HCT116 (cell line): ENCODE results near the gene CAMKMT. TPM values are rescaled to one million over a fixed set of nuclear protein-coding genes. Genes with fewer than 3 reads are reported as not detected.

Experiments
- ATAC-seq: fragments of 200-7000 bp; cut with Tn5 transposase; 2 replicates; pipeline ENCODE4 v1.9.1; 2020; ENCODE audit warnings: mild to moderate bottlenecking, moderate library complexity
- BruUV-seq: library from RNA; stranded (reverse); fragments of 400-500 nt; replicated peaks from 2 replicates; lab custom pipeline; 2021; lab: Mats Ljungman, UMichigan
- CTCF ChIA-PET: fragments of 300-600 bp; sonication (Branson Sonifier 250); formaldehyde crosslinking; loops from one replicate; lab custom pipeline; 2021; ENCODE audit warnings: antibody characterized with exemption; lab: Charles Lee
- POLR2A ChIA-PET: fragments of 300-600, 350-600 bp; sonication (Branson Sonifier 250); formaldehyde crosslinking; loops from one replicate; lab custom pipeline; 2021; ENCODE audit warnings: antibody characterized with exemption; lab: Charles Lee
- RAD21 ChIA-PET, 2 experiments: fragments of 300-600 bp; sonication (Branson Sonifier 250); formaldehyde crosslinking; loops; one replicate each; lab custom pipeline; 2023; ENCODE audit warnings: low total read pairs in 2 of 2; ENCODE audit not compliant: uncharacterized antibody in 2 of 2, unreplicated experiment in 2 of 2, low non-redundant PET in 1 of 2; lab: Charles Lee
- DNase-seq: peaks from one replicate; pipeline ENCODE4 v3.0.0-alpha.2; 2010; ENCODE audit warnings: low read depth, low spot score
- H2AFZ ChIP-seq: fragments of 200-600 bp; shearing (Covaris generic), sonication (generic); 2 replicates; pipeline ENCODE4 v1.6.1; 2017; ENCODE audit warnings: low read depth, mixed run types, mixed read lengths, antibody characterized with exemption, low read length; ENCODE audit not compliant: poor library complexity, severe bottlenecking
- H3K27ac ChIP-seq: 2 replicates; pipeline ENCODE4 v1.5.1; 2012; ENCODE audit warnings: low read depth, low read length
- H3K27me3 ChIP-seq: fragments of 200-600 bp; sonication (generic); 2 replicates; pipeline ENCODE4 v1.6.1; 2016; ENCODE audit warnings: mixed run types, low read length, mixed read lengths; ENCODE audit not compliant: insufficient read depth
- H3K36me3 ChIP-seq, 2 experiments: fragments of 200-500 bp in 1 of 2; fragments of 200-600 bp in 1 of 2; sonication (Bioruptor generic) in 1 of 2; sonication (generic) in 1 of 2; 2 replicates each; pipeline versions ENCODE4 v1.5.1 to v1.6.1; 2014 to 2016; ENCODE audit warnings: low read length in 2 of 2, inconsistent platforms in 1 of 2, mixed read lengths in 1 of 2, mixed run types in 1 of 2; ENCODE audit not compliant: insufficient read depth in 2 of 2, control insufficient read depth in 1 of 2
- H3K4me1 ChIP-seq, 2 experiments: fragments of 200-600 bp in 1 of 2; sonication (generic) in 1 of 2; 2 replicates each; pipeline versions ENCODE4 v1.5.1 to v1.6.1; 2012 to 2017; ENCODE audit warnings: low read length in 2 of 2, inconsistent platforms in 1 of 2, mild to moderate bottlenecking in 1 of 2, mixed read lengths in 1 of 2, mixed run types in 1 of 2, moderate library complexity in 1 of 2; ENCODE audit not compliant: insufficient read depth in 2 of 2, control insufficient read depth in 1 of 2
- H3K4me2 ChIP-seq: fragments of 200-600 bp; sonication (generic); 2 replicates; pipeline ENCODE4 v1.6.1; 2017; ENCODE audit warnings: mixed run types, low read length, mixed read lengths
- H3K4me3 ChIP-seq, 2 experiments: fragments of 200-600 bp in 1 of 2; sonication (generic) in 1 of 2; replicated peaks in 1 of 2; 2 replicates each; pipeline ENCODE4 v1.5.1; 2011 to 2016; ENCODE audit warnings: low read length in 2 of 2, control low read depth in 1 of 2, low read depth in 1 of 2, mild to moderate bottlenecking in 1 of 2, mixed read lengths in 1 of 2, mixed run types in 1 of 2
- H3K79me2 ChIP-seq: fragments of 200-600 bp; sonication (generic); 2 replicates; pipeline ENCODE4 v1.6.1; 2017; ENCODE audit warnings: mild to moderate bottlenecking, mixed run types, low read length, moderate library complexity, mixed read lengths; ENCODE audit not compliant: insufficient read depth
- H3K9ac ChIP-seq: fragments of 200-600 bp; sonication (generic); 2 replicates; pipeline ENCODE4 v1.6.1; 2016; ENCODE audit warnings: low read length, mixed read lengths
- H3K9me2 ChIP-seq: fragments of 200-600 bp; sonication (generic), shearing (Covaris generic); 2 replicates; pipeline ENCODE4 v1.6.1; 2017; ENCODE audit warnings: mixed run types, mild to moderate bottlenecking, moderate library complexity; ENCODE audit not compliant: insufficient read depth
- H3K9me3 ChIP-seq, 2 experiments: fragments of 200-500 bp in 1 of 2; fragments of 200-600 bp in 1 of 2; sonication (Bioruptor generic) in 1 of 2; sonication (generic) in 1 of 2; 2 replicates each; pipeline ENCODE4 v1.6.1; 2014 to 2017; ENCODE audit warnings: low read length in 2 of 2, mixed read lengths in 2 of 2, inconsistent platforms in 1 of 2, low read depth in 1 of 2, mild to moderate bottlenecking in 1 of 2, mixed run types in 1 of 2, moderate library complexity in 1 of 2; ENCODE audit not compliant: control insufficient read depth in 1 of 2, insufficient read depth in 1 of 2
- H4K20me1 ChIP-seq: fragments of 200-600 bp; sonication (generic), shearing (Covaris generic); 2 replicates; pipeline ENCODE4 v1.6.1; 2017; ENCODE audit warnings: mixed run types, mild to moderate bottlenecking, moderate library complexity; ENCODE audit not compliant: insufficient read depth
- EGR1 ChIP-seq: IDR thresholded peaks from 2 replicates; pipeline ENCODE4 v1.6.1; 2012; ENCODE audit warnings: low read depth
- ELF1 ChIP-seq: IDR thresholded peaks from 2 replicates; pipeline ENCODE4 v1.6.1; 2012; ENCODE audit warnings: low read depth, borderline replicate concordance
- EZH2 ChIP-seq: fragments of 200-600 bp; sonication (generic); IDR thresholded peaks from 2 replicates; pipeline ENCODE4 v1.6.1; 2017; ENCODE audit warnings: antibody characterized with exemption, mixed run types
- FOSL1 ChIP-seq: IDR thresholded peaks from 2 replicates; pipeline ENCODE4 v1.6.1; 2012; ENCODE audit warnings: low read depth
- JUND ChIP-seq: IDR thresholded peaks from 2 replicates; pipeline ENCODE4 v1.6.1; 2012
- POLR2A ChIP-seq: IDR thresholded peaks from 2 replicates; pipeline ENCODE4 v1.7.0; 2011; ENCODE audit warnings: borderline replicate concordance; ENCODE audit not compliant: insufficient read depth, insufficient read length; ENCODE audit errors: extremely low read depth
- RAD21 ChIP-seq: IDR thresholded peaks from 2 replicates; pipeline ENCODE4 v1.6.1; 2012; ENCODE audit warnings: low read depth, mild to moderate bottlenecking
- SP1 ChIP-seq: IDR thresholded peaks from 2 replicates; pipeline ENCODE4 v1.6.1; 2012; ENCODE audit warnings: low read depth
- YY1 ChIP-seq: IDR thresholded peaks from 2 replicates; pipeline ENCODE4 v1.6.1; 2011; ENCODE audit warnings: low read length, low read depth, moderate library complexity, mild to moderate bottlenecking; ENCODE audit not compliant: insufficient replicate concordance; ENCODE audit errors: extremely low read depth
- ZBTB33 ChIP-seq: IDR thresholded peaks from 2 replicates; pipeline ENCODE4 v1.6.1; 2011; ENCODE audit warnings: mild to moderate bottlenecking, low read length, moderate library complexity; ENCODE audit not compliant: insufficient replicate concordance; ENCODE audit errors: extremely low read depth
- intact Hi-C: fragments of 100-400 bp; cut with micrococcal nuclease; formaldehyde crosslinking; loops from 2 replicates; pipeline ENCODE4 v1.10.0; 2022
- total RNA-seq: library from RNA; stranded (reverse); gene quantifications from one replicate; pipeline ENCODE4 v1.2.1, GENCODE V29; 2021; ENCODE audit not compliant: unreplicated experiment
- TF ChIP-seq, protein P1 (sequence below), 3 experiments: fragments of 200-600 bp in 1 of 3; sonication (generic) in 1 of 3; IDR thresholded peaks in 2 of 3; conservative IDR thresholded peaks in 1 of 3; 2 replicates each; pipeline ENCODE4 v1.5.1; 2012 to 2017; ENCODE audit warnings: low read depth in 2 of 3, low read length in 2 of 3, antibody characterized with exemption in 1 of 3, borderline replicate concordance in 1 of 3, control low read depth in 1 of 3, mild to moderate bottlenecking in 1 of 3, mixed read lengths in 1 of 3, mixed run types in 1 of 3, moderate library complexity in 1 of 3; ENCODE audit not compliant: insufficient read depth in 1 of 3
- TF ChIP-seq, protein P2 (sequence below): IDR thresholded peaks from 2 replicates; pipeline ENCODE4 v1.6.1; 2012
- TF ChIP-seq, protein P3 (sequence below): IDR thresholded peaks from 2 replicates; pipeline ENCODE4 v1.6.1; 2012; ENCODE audit warnings: low read depth

The CAMKMT gene
- total RNA-seq, 1 experiment from 2014 or later = 10.6 TPM

DNA sequence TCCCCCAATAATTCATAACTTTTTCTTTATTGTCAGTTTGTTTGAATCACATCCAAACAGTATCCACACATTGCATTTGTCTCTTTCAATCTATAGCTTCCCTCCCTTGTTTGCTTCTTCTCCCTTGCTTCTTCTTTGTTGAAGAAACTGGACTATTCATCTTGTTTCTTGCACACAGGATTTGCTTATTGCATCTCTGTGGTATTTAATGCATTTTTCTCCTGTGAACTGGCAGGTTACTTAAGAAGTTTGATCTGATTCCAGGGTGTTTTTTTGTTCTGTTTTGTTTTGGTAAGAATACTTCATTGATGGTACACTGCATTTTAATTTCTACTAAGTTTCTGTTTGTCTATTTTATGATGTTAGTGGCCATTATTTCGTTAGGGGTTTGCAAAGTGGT, 166.8 kb downstream of the CAMKMT start (continued):
- TF ChIP-seq YY1 (no peak), FOSL1 (no peak), ELF1 (no peak)

DNA sequence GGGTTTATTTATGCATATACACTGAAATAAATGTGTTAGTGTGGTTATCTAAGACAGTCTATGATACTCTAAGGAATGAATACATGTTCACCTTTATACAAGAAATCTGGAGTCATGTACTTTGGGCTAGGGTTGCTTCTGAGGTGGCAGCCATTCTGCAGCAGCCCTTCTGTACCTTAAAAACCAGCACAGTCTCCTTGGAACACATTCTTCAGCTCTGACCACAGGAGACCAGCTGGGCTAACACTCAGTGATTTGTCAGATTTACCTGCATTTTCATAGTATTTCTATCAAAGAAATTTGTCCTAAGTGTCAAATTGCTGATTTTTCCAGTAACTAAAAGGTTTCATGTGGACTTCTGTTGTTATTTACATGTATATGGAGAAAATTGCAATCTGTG, 167.7 kb downstream of the CAMKMT start:
- ChIA-PET RAD21 (no interaction called here), CTCF (no interaction called here), POLR2A (no interaction called here)
- ATAC-seq (no peak), DNase-seq (no peak)
- no TSS peak for BruUV-seq
- H3K4me1 ChIP-seq = 0 out of 4 replicates have a peak, but pooled peaks cover 0 to 2% of the 10 kb centered on the region in 2 experiments
- H3K79me2 ChIP-seq = no peaks in the 10 kb centered on the region
- intact Hi-C loops = no loop called here
- no peaks in the 10 kb centered on the region for H3K9me3 ChIP-seq
- H3K36me3 ChIP-seq = no peaks in the 10 kb centered on the region
- no peak overlapping the region for H3K9ac ChIP-seq
- H3K27me3 ChIP-seq = no peaks in the 10 kb centered on the region
- H4K20me1 ChIP-seq = no peaks in the 10 kb centered on the region
- no peak overlapping the region for H3K4me2 ChIP-seq
- TF ChIP-seq EGR1 (no peak), ZBTB33 (no peak), SP1 (no peak), EZH2 (no peak), RAD21 (no peak), JUND (no peak), ELF1 (no peak), POLR2A (no peak)
- TF ChIP-seq, protein P1, sequence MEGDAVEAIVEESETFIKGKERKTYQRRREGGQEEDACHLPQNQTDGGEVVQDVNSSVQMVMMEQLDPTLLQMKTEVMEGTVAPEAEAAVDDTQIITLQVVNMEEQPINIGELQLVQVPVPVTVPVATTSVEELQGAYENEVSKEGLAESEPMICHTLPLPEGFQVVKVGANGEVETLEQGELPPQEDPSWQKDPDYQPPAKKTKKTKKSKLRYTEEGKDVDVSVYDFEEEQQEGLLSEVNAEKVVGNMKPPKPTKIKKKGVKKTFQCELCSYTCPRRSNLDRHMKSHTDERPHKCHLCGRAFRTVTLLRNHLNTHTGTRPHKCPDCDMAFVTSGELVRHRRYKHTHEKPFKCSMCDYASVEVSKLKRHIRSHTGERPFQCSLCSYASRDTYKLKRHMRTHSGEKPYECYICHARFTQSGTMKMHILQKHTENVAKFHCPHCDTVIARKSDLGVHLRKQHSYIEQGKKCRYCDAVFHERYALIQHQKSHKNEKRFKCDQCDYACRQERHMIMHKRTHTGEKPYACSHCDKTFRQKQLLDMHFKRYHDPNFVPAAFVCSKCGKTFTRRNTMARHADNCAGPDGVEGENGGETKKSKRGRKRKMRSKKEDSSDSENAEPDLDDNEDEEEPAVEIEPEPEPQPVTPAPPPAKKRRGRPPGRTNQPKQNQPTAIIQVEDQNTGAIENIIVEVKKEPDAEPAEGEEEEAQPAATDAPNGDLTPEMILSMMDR (IDR thresholded peaks at IDR 0.05 in 2 of 3, conservative IDR thresholded peaks at IDR 0.05 in 1 of 3; ENCODE audit: borderline replicate concordance in 1 of 3, insufficient read depth in 1 of 3, low read depth in 2 of 3, low read length in 2 of 3) = no peak
- TF ChIP-seq, protein P2, sequence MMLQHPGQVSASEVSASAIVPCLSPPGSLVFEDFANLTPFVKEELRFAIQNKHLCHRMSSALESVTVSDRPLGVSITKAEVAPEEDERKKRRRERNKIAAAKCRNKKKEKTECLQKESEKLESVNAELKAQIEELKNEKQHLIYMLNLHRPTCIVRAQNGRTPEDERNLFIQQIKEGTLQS = no peak
- TF ChIP-seq, protein P3, sequence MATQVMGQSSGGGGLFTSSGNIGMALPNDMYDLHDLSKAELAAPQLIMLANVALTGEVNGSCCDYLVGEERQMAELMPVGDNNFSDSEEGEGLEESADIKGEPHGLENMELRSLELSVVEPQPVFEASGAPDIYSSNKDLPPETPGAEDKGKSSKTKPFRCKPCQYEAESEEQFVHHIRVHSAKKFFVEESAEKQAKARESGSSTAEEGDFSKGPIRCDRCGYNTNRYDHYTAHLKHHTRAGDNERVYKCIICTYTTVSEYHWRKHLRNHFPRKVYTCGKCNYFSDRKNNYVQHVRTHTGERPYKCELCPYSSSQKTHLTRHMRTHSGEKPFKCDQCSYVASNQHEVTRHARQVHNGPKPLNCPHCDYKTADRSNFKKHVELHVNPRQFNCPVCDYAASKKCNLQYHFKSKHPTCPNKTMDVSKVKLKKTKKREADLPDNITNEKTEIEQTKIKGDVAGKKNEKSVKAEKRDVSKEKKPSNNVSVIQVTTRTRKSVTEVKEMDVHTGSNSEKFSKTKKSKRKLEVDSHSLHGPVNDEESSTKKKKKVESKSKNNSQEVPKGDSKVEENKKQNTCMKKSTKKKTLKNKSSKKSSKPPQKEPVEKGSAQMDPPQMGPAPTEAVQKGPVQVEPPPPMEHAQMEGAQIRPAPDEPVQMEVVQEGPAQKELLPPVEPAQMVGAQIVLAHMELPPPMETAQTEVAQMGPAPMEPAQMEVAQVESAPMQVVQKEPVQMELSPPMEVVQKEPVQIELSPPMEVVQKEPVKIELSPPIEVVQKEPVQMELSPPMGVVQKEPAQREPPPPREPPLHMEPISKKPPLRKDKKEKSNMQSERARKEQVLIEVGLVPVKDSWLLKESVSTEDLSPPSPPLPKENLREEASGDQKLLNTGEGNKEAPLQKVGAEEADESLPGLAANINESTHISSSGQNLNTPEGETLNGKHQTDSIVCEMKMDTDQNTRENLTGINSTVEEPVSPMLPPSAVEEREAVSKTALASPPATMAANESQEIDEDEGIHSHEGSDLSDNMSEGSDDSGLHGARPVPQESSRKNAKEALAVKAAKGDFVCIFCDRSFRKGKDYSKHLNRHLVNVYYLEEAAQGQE = no peak
- no peaks in the 10 kb centered on the region for H3K9me2 ChIP-seq
- no peak overlapping the region for H3K4me3 ChIP-seq
- H3K27ac ChIP-seq = no peak overlapping the region
- H2AFZ ChIP-seq = no peak overlapping the region
